Astrocyte of the spinal cord (primary cell): Measurements from ENCODE around the gene MACROD2.

ENCODE experiments used
- DNase-seq: peaks from one replicate; pipeline ENCODE4 v3.0.0; 2011; ENCODE audit warnings: low read depth, low spot score
- H3K4me3 ChIP-seq: 2 replicates; pipeline ENCODE4 v1.5.1; 2011; ENCODE audit warnings: low read depth, mild to moderate bottlenecking, low read length, moderate library complexity
- CTCF ChIP-seq: IDR thresholded peaks from 2 replicates; pipeline ENCODE4 v1.5.1; 2012; ENCODE audit warnings: low read depth, mild to moderate bottlenecking, low read length, inconsistent platforms
- in situ Hi-C: cut with HindIII; loops from 2 replicates; pipeline ENCODE4 v1.10.0; 2017; ENCODE audit warnings: low sequenced_read_pairs

The MACROD2 gene

GRCh38 chr20:14284443-14284842 lies 289.1 kb downstream of the MACROD2 start:
- H3K4me3 ChIP-seq: no peak overlapping the region
- in situ Hi-C loops: no loop called here
- no peak for DNase-seq
- no peak for TF ChIP-seq CTCF

GRCh38 chr20:14288341-14289330 lies 293.3 kb downstream of the MACROD2 start:
- peak; percentile 53 for DNase-seq
- TF ChIP-seq CTCF: no peak

GRCh38 chr20:14291502-14291901 lies 296.2 kb downstream of the MACROD2 start:
- TF ChIP-seq CTCF: no peak
- in situ Hi-C loops: no loop called here
- no peak overlapping the region for H3K4me3 ChIP-seq
- no peak for DNase-seq

More at GRCh38 chr20:14288341-14289330, 293.3 kb downstream of the MACROD2 start:
- in situ Hi-C loops: no loop called here
- no peak overlapping the region for H3K4me3 ChIP-seq

GRCh38 chr20:14295238-14295637 lies 299.9 kb downstream of the MACROD2 start:
- TF ChIP-seq CTCF: no peak
- no peak for DNase-seq
- in situ Hi-C loops: no loop called here
- H3K4me3 ChIP-seq: no peak overlapping the region

GRCh38 chr20:14295770-14296309 lies 300.5 kb downstream of the MACROD2 start:
- H3K4me3 ChIP-seq: no peak overlapping the region
- no peak for DNase-seq
- TF ChIP-seq CTCF: no peak
- in situ Hi-C loops: no loop called here

GRCh38 chr20:14299831-14300230 lies 304.5 kb downstream of the MACROD2 start:
- DNase-seq: no peak
- H3K4me3 ChIP-seq: no peak overlapping the region
- no peak for TF ChIP-seq CTCF
- in situ Hi-C loops: no loop called here
